NCI-H774 (cell line): ENCODE measurements around the gene SUSD6.
A peak's percentile ranks its signal among the peaks of the same experiment; 100 is the strongest.
"Not testable (repeated sequence)": the region's sequence is repeated elsewhere in the genome, so short reads cannot be mapped to it uniquely, and the experiment has no call there.

Experiments used
- DNase-seq: peaks from one replicate; lab custom pipeline; 2025; lab: John Stamatoyannopoulos, UW

SUSD6 gene

GRCh38 chr14:69624136-69624535, 12.7 kb downstream of the SUSD6 start:
- no peak for DNase-seq

GRCh38 chr14:69625299-69626131, 14.1 kb downstream of the SUSD6 start:
- no peak for DNase-seq

GRCh38 chr14:69626132-69626500, 14.7 kb downstream of the SUSD6 start:
- no peak for DNase-seq

GRCh38 chr14:69629225-69630127, 18.1 kb downstream of the SUSD6 start:
- DNase-seq: no peak

GRCh38 chr14:69630360-69630759, 19.0 kb downstream of the SUSD6 start:
- DNase-seq: no peak

GRCh38 chr14:69631509-69631908, 20.1 kb downstream of the SUSD6 start:
- DNase-seq: no peak

GRCh38 chr14:69632164-69632563, 20.8 kb downstream of the SUSD6 start:
- DNase-seq: no peak

GRCh38 chr14:69632593-69633151, 21.3 kb downstream of the SUSD6 start:
- no peak for DNase-seq

- no peak for DNase-seq
Measured at GRCh38 chr14:69633238-69633637, 21.8 kb downstream of the SUSD6 start.

GRCh38 chr14:69635981-69636639, 24.7 kb downstream of the SUSD6 start:
- DNase-seq: no peak

- no peak for DNase-seq
Measured at GRCh38 chr14:69636718-69637480, 25.5 kb downstream of the SUSD6 start.

GRCh38 chr14:69637503-69638031, 26.2 kb downstream of the SUSD6 start:
- no peak for DNase-seq

- DNase-seq: no peak
Measured at GRCh38 chr14:69640931-69641330, 29.5 kb downstream of the SUSD6 start.

- DNase-seq: not testable (repeated sequence)
Measured at GRCh38 chr14:69642212-69642793, 30.9 kb downstream of the SUSD6 start.

- peak; percentile 86 for DNase-seq
Measured at GRCh38 chr14:69643430-69644200, 32.2 kb downstream of the SUSD6 start.

- DNase-seq: no peak
Measured at GRCh38 chr14:69644814-69645213, 33.4 kb downstream of the SUSD6 start.

- no peak for DNase-seq
Measured at GRCh38 chr14:69647213-69647612, 35.8 kb downstream of the SUSD6 start.

- DNase-seq: not testable (repeated sequence)
Measured at GRCh38 chr14:69647642-69648041, 36.2 kb downstream of the SUSD6 start.

- no peak for DNase-seq
Measured at GRCh38 chr14:69648480-69649451, 37.4 kb downstream of the SUSD6 start.
